ENCODE results near the gene PRICKLE3. TPM values are rescaled to one million over a fixed set of nuclear protein-coding genes. Genes with fewer than 3 reads are reported as not detected.

Gene PRICKLE3
- 15.1 to 22.0 TPM (median 20.1 TPM) in 5 replicates for total RNA-seq (2022; extraction: Qiagen RNA extraction)

GRCh38 chrX:49186125-49187027, at the start of gene PRICKLE3:
Gene PRICKLE3, minus strand, starts transcription at chrX:49186373. Its CDS starts 76 bp downstream, at chrX:49186297.

GRCh38 chrX:49233176-49233575, 47.0 kb upstream of the PRICKLE3 start, which contains the start of gene CACNA1F:
Gene CACNA1F, minus strand, starts transcription at chrX:49233340. Its CDS starts 31 bp downstream, at chrX:49233309.

GRCh38 chrX:49199906-49200771, 14.0 kb upstream of the PRICKLE3 start, which contains the start of gene SYP:
Gene SYP, minus strand, starts transcription at chrX:49200193. Its CDS starts 7 bp downstream, at chrX:49200186.

GRCh38 chrX:49171752-49172279, 14.4 kb downstream of the PRICKLE3 start, which contains the start of gene PLP2:
Gene PLP2, plus strand, starts transcription at chrX:49171898. Its CDS starts 103 bp downstream, at chrX:49172001.

GRCh38 chrX:49162620-49163019, 23.6 kb downstream of the PRICKLE3 start, which contains the start of gene MAGIX:
Gene MAGIX, plus strand, starts transcription at chrX:49162758. Its CDS starts 132 bp downstream, at chrX:49162890.

Other genes starting within 250 kb of the PRICKLE3 start
- gene OTUD5, start 228.8 kb downstream of the PRICKLE3 start, total RNA-seq (2022; extraction: Qiagen RNA extraction) = 60.0 to 65.8 TPM (median 64.1 TPM) in 5 replicates
- gene KCND1, start 214.5 kb downstream of the PRICKLE3 start, total RNA-seq (2022; extraction: Qiagen RNA extraction) = 0.98 to 1.4 TPM (median 1.3 TPM) in 5 replicates
- 18.1 to 23.3 TPM (median 21.3 TPM) in 5 replicates for gene GRIPAP1, start 184.1 kb downstream of the PRICKLE3 start, total RNA-seq (2022; extraction: Qiagen RNA extraction)
- 46.9 to 59.1 TPM (median 58.1 TPM) in 5 replicates for gene TFE3, start 143.0 kb downstream of the PRICKLE3 start, total RNA-seq (2022; extraction: Qiagen RNA extraction)
- 2.4 to 4.2 TPM (median 3.7 TPM) in 5 replicates for gene CCDC120, start 127.4 kb downstream of the PRICKLE3 start, total RNA-seq (2022; extraction: Qiagen RNA extraction)
- gene PRAF2, start 112.4 kb downstream of the PRICKLE3 start, total RNA-seq (2022; extraction: Qiagen RNA extraction) = 38.2 to 45.7 TPM (median 43.2 TPM) in 5 replicates
- gene WDR45, start 106.5 kb downstream of the PRICKLE3 start, total RNA-seq (2022; extraction: Qiagen RNA extraction) = 46.8 to 62.3 TPM (median 60.5 TPM) in 5 replicates
- gene GPKOW, start 62.6 kb downstream of the PRICKLE3 start, total RNA-seq (2022; extraction: Qiagen RNA extraction) = 22.4 to 27.3 TPM (median 25.1 TPM) in 5 replicates
- gene MAGIX, start 23.6 kb downstream of the PRICKLE3 start, total RNA-seq (2022; extraction: Qiagen RNA extraction) = 1.7 to 4.5 TPM (median 3.3 TPM) in 5 replicates
- gene PLP2, start 14.5 kb downstream of the PRICKLE3 start, total RNA-seq (2022; extraction: Qiagen RNA extraction) = 328 to 441 TPM (median 436 TPM) in 5 replicates
- gene SYP, start 13.8 kb upstream of the PRICKLE3 start, total RNA-seq (2022; extraction: Qiagen RNA extraction) = 2.6 to 3.5 TPM (median 2.7 TPM) in 5 replicates
- not detected in 5 replicates for gene CACNA1F, start 47.0 kb upstream of the PRICKLE3 start, total RNA-seq (2022; extraction: Qiagen RNA extraction)
- 12.7 to 16.3 TPM (median 15.9 TPM) in 5 replicates for gene CCDC22, start 49.1 kb upstream of the PRICKLE3 start, total RNA-seq (2022; extraction: Qiagen RNA extraction)
- 0.06 to 0.18 TPM (median 0.11 TPM) in 5 replicates for gene FOXP3, start 78.3 kb upstream of the PRICKLE3 start, total RNA-seq (2022; extraction: Qiagen RNA extraction)
- gene PPP1R3F, start 83.4 kb upstream of the PRICKLE3 start, total RNA-seq (2022; extraction: Qiagen RNA extraction) = 2.4 to 3.9 TPM (median 3.0 TPM) in 5 replicates
- gene GAGE10, start 117.3 kb upstream of the PRICKLE3 start, total RNA-seq (2022; extraction: Qiagen RNA extraction) = not detected in 5 replicates
- not detected in 5 replicates for gene GAGE12J, start 135.7 kb upstream of the PRICKLE3 start, total RNA-seq (2022; extraction: Qiagen RNA extraction)
- 0.17 TPM in 1 of 5 replicates, not detected in the others for gene GAGE13, start 145.2 kb upstream of the PRICKLE3 start, total RNA-seq (2022; extraction: Qiagen RNA extraction)